ENCODE data around the gene HNRNPU.

HNRNPU gene

GRCh38 chr1:244904119-244904518 is 39.8 kb upstream of the HNRNPU start:
- TF ChIP-seq GLIS3 (CRISPR knock-in tag; IDR thresholded peaks at IDR 0.05) (no peak), SNAI2 (CRISPR knock-in tag; IDR thresholded peaks at IDR 0.05) (no peak)
- ATAC-seq, result no peak

DNA sequence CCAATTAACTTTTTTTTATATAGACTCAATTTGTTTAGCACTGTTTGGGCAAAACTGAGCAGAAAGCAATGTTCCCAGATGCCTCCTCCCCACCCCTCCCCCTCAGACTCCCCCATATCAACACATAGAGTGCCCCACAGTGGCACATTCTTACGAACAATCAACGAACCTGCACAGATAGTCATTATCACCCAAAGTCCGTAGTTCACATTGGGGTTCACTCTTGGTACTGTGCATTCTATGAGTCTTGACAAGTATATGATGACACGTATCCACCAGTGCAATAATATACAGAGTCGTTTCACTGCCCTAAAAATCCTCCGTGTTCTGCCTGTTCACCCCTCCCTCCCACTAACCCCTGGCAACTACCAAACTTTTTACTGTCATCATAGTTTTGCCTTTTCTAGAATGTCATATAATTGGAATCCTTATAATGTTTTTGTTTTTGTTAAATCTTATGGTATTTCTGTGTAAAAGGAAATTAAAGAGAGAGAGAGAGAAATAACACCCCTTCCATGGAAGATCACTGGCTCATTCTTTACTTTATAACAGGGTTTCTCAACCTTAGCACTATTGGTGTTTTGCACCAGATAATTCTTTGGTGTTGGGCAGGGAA is 37.2 kb upstream of the HNRNPU start:
- no peak for ATAC-seq
- TF ChIP-seq ZNF565 (CRISPR knock-in tag; conservative IDR thresholded peaks at IDR 0.05; ENCODE audit: low read depth) (no peak), OSR1 (CRISPR knock-in tag; IDR thresholded peaks at IDR 0.05) (no peak), ZFP3 (CRISPR knock-in tag; IDR thresholded peaks at IDR 0.05) (no peak), ZNF70 (CRISPR knock-in tag; IDR thresholded peaks at IDR 0.05) (no peak), GLIS3 (CRISPR knock-in tag; IDR thresholded peaks at IDR 0.05) (no peak), BACH2 (CRISPR knock-in tag; IDR thresholded peaks at IDR 0.05; ENCODE audit: borderline replicate concordance) (no peak), ZFP30 (CRISPR knock-in tag; IDR thresholded peaks at IDR 0.05) (no peak), CSDC2 (CRISPR knock-in tag; IDR thresholded peaks at IDR 0.05) (no peak), ISL1 (CRISPR knock-in tag; IDR thresholded peaks at IDR 0.05) (no peak), ZNF8 (CRISPR knock-in tag; IDR thresholded peaks at IDR 0.05) (no peak), CREB5 (CRISPR knock-in tag; IDR thresholded peaks at IDR 0.05; ENCODE audit: low read depth) (no peak), PPARA (CRISPR knock-in tag; IDR thresholded peaks at IDR 0.05; ENCODE audit: borderline replicate concordance) (no peak), ZC3H10 (CRISPR knock-in tag; IDR thresholded peaks at IDR 0.05) (no peak), ARNTL (CRISPR knock-in tag; IDR thresholded peaks at IDR 0.05; ENCODE audit: borderline replicate concordance, low read depth) (no peak)
- TF ChIP-seq, protein P1, sequence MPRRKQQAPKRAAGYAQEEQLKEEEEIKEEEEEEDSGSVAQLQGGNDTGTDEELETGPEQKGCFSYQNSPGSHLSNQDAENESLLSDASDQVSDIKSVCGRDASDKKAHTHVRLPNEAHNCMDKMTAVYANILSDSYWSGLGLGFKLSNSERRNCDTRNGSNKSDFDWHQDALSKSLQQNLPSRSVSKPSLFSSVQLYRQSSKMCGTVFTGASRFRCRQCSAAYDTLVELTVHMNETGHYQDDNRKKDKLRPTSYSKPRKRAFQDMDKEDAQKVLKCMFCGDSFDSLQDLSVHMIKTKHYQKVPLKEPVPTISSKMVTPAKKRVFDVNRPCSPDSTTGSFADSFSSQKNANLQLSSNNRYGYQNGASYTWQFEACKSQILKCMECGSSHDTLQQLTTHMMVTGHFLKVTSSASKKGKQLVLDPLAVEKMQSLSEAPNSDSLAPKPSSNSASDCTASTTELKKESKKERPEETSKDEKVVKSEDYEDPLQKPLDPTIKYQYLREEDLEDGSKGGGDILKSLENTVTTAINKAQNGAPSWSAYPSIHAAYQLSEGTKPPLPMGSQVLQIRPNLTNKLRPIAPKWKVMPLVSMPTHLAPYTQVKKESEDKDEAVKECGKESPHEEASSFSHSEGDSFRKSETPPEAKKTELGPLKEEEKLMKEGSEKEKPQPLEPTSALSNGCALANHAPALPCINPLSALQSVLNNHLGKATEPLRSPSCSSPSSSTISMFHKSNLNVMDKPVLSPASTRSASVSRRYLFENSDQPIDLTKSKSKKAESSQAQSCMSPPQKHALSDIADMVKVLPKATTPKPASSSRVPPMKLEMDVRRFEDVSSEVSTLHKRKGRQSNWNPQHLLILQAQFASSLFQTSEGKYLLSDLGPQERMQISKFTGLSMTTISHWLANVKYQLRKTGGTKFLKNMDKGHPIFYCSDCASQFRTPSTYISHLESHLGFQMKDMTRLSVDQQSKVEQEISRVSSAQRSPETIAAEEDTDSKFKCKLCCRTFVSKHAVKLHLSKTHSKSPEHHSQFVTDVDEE (CRISPR knock-in tag; IDR thresholded peaks at IDR 0.05), result no peak
- TF ChIP-seq, protein P2, sequence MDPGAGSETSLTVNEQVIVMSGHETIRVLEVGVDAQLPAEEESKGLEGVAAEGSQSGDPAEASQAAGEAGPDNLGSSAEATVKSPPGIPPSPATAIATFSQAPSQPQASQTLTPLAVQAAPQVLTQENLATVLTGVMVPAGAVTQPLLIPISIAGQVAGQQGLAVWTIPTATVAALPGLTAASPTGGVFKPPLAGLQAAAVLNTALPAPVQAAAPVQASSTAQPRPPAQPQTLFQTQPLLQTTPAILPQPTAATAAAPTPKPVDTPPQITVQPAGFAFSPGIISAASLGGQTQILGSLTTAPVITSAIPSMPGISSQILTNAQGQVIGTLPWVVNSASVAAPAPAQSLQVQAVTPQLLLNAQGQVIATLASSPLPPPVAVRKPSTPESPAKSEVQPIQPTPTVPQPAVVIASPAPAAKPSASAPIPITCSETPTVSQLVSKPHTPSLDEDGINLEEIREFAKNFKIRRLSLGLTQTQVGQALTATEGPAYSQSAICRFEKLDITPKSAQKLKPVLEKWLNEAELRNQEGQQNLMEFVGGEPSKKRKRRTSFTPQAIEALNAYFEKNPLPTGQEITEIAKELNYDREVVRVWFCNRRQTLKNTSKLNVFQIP (CRISPR knock-in tag; IDR thresholded peaks at IDR 0.05; ENCODE audit: borderline replicate concordance, low read depth), result no peak

DNA sequence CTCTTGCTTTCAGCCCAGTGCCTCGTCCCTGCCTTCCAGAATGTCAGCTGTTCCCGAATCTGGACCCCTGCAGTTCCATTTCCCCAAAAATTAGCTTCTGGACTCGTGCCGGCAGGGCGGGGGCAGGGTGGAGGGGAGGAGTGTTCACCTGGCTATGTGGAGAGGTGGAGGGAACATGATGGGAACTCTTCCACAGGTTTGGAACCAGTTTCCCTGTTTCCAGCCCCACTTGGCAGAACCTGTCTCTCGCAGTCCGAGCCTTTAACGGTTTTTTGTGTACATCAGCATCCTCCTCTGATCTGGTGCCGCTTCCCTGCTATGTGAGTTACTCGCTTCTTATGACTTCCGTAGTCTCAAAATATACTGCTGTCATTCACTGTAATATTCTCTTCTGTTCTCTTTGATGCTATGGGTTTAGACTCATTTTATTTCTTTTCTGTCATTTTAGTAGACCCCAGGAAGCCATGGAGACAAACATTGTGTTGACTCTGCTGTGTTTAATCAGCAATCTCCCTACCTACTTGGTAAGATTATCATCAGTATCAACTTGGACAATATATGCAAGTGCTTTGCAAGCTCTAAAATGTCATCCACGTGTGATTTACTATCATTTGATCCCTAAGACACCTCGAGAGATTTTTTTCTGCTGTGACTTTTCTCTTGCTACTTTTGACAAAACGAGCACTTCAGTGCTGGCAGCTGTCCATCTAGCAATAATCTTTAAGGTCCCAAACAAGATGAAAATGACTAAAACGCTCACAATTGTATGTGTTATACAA is 33.3 kb upstream of the HNRNPU start:
- TF ChIP-seq ZNF70 (CRISPR knock-in tag; IDR thresholded peaks at IDR 0.05) (no peak), ZFP3 (CRISPR knock-in tag; IDR thresholded peaks at IDR 0.05) (no peak), OSR1 (CRISPR knock-in tag; IDR thresholded peaks at IDR 0.05) (no peak), TOX (CRISPR knock-in tag; IDR thresholded peaks at IDR 0.05; ENCODE audit: borderline replicate concordance) (no peak), CSRNP3 (CRISPR knock-in tag; IDR thresholded peaks at IDR 0.05) (no peak), ZNF565 (CRISPR knock-in tag; conservative IDR thresholded peaks at IDR 0.05; ENCODE audit: low read depth) (no peak), GLIS3 (CRISPR knock-in tag; IDR thresholded peaks at IDR 0.05) (no peak), CSDC2 (CRISPR knock-in tag; IDR thresholded peaks at IDR 0.05) (no peak), ZC3H10 (CRISPR knock-in tag; IDR thresholded peaks at IDR 0.05) (no peak), ZFP30 (CRISPR knock-in tag; IDR thresholded peaks at IDR 0.05) (no peak)
- TF ChIP-seq, protein P2 (CRISPR knock-in tag; IDR thresholded peaks at IDR 0.05; ENCODE audit: borderline replicate concordance, low read depth), result no peak
- TF ChIP-seq, protein P1 (CRISPR knock-in tag; IDR thresholded peaks at IDR 0.05), result no peak
- TF ChIP-seq, protein P3, sequence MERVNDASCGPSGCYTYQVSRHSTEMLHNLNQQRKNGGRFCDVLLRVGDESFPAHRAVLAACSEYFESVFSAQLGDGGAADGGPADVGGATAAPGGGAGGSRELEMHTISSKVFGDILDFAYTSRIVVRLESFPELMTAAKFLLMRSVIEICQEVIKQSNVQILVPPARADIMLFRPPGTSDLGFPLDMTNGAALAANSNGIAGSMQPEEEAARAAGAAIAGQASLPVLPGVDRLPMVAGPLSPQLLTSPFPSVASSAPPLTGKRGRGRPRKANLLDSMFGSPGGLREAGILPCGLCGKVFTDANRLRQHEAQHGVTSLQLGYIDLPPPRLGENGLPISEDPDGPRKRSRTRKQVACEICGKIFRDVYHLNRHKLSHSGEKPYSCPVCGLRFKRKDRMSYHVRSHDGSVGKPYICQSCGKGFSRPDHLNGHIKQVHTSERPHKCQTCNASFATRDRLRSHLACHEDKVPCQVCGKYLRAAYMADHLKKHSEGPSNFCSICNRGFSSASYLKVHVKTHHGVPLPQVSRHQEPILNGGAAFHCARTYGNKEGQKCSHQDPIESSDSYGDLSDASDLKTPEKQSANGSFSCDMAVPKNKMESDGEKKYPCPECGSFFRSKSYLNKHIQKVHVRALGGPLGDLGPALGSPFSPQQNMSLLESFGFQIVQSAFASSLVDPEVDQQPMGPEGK (CRISPR knock-in tag; IDR thresholded peaks at IDR 0.05; ENCODE audit: borderline replicate concordance), result no peak
- ATAC-seq, result no peak

Measured in SK-N-SH treated with all-trans-retinoic acid at 6 μM for 48 hours (cell line).